HAP-1 (cell line): ENCODE results near the gene CXorf51A.
"Not testable (repeated sequence)": the region's sequence is repeated elsewhere in the genome, so short reads cannot be mapped to it uniquely, and the experiment has no call there.

Source experiments
- DNase-seq, 2 experiments: peaks; one replicate each; pipeline ENCODE4 v3.0.0-alpha.2; 2016 to 2020; ENCODE audit warnings: low spot score in 2 of 2
- H3K27me3 ChIP-seq: fragments of 250-450 bp; sonication (Bioruptor Pico); 2 replicates; pipeline ENCODE4 v1.5.1; 2020; ENCODE audit warnings: low read depth, mild to moderate bottlenecking, moderate library complexity
- H3K36me3 ChIP-seq: fragments of 250-450 bp; sonication (Bioruptor Pico); replicated peaks from 2 replicates; pipeline ENCODE4 v1.5.1; 2020; ENCODE audit warnings: mild to moderate bottlenecking
- H3K4me1 ChIP-seq: fragments of 250-450 bp; sonication (Bioruptor Pico); 2 replicates; pipeline ENCODE4 v1.5.1; 2020; ENCODE audit warnings: mild to moderate bottlenecking
- H3K4me3 ChIP-seq: fragments of 250-450 bp; sonication (Bioruptor Pico); 2 replicates; pipeline ENCODE4 v1.5.1; 2020; ENCODE audit warnings: mild to moderate bottlenecking, moderate library complexity
- H3K9me3 ChIP-seq: fragments of 250-450 bp; sonication (Bioruptor Pico); 2 replicates; pipeline ENCODE4 v1.5.1; 2020; ENCODE audit warnings: mild to moderate bottlenecking, moderate library complexity
- in situ Hi-C: fragments of 300-500 bp; cut with MboI; formaldehyde crosslinking; loops from 3 replicates; pipeline ENCODE4 v1.14.3; 2020; ENCODE audit warnings: low sequenced_read_pairs, inconsistent platforms, mixed read lengths

The CXorf51A gene

GRCh38 chrX:146814644-146815043 lies at the start of gene CXorf51A:
Gene CXorf51A, minus strand, starts transcription at chrX:146814744. Its CDS starts 21 bp downstream, at chrX:146814723.
- H3K4me1 ChIP-seq, H3K9me3 ChIP-seq, H3K36me3 ChIP-seq, H3K27me3 ChIP-seq, H3K4me3 ChIP-seq, in situ Hi-C loops, DNase-seq: not testable (repeated sequence)

DNA sequence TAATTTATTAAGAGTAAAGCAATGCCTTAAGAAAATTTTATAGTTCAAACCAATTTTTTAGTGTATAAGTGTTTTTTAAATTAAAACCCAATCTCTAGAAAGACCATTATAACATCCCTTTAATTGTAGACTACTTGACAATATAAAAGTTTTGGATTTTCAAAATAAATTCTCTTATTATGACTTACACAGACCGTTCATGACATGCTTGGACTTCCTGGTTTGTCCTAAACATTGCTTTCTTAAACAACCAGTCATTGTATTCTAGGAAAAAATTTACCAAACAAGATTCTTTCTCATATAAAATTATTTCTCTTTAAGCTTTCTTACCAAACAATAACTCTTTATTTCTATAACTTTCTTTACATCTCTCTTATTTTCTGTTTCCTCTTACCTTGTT lies 49.0 kb upstream of the CXorf51A start:
- H3K4me3 ChIP-seq, result no peak overlapping the region
- H3K27me3 ChIP-seq, result no peaks in the 10 kb centered on the region
- in situ Hi-C loops, result no loop called here
- no peaks in the 10 kb centered on the region for H3K4me1 ChIP-seq
- no peaks in the 10 kb centered on the region for H3K36me3 ChIP-seq
- H3K9me3 ChIP-seq, result 0 out of 2 replicates have a peak, but pooled peaks cover 2% of the 10 kb centered on the region
- no peak for DNase-seq

DNA sequence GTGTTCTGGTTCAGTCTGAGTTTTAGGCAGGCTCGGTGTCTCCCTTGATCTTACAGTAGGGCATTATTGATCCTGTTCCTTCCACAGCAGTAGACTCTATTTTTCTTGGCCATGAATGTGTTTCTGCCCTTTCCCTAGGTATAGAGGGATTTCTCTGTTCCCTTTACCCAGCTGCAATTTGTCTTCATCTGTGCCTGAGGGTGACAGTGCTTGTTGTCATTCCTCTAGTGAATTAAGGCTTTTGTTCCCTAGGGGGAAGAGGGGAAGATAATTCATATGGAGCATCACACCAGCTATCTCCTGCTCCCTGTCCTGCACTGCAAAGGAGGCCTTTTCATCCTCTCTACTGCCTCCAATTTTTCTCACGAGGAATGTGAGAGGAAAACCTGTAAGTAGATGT lies 39.7 kb upstream of the CXorf51A start:
- in situ Hi-C loops, result no loop called here
- no peak overlapping the region for H3K4me3 ChIP-seq
- no peaks in the 10 kb centered on the region for H3K27me3 ChIP-seq
- no peaks in the 10 kb centered on the region for H3K9me3 ChIP-seq
- no peaks in the 10 kb centered on the region for H3K4me1 ChIP-seq
- H3K36me3 ChIP-seq, result no peaks in the 10 kb centered on the region
- DNase-seq, result no peak

DNA sequence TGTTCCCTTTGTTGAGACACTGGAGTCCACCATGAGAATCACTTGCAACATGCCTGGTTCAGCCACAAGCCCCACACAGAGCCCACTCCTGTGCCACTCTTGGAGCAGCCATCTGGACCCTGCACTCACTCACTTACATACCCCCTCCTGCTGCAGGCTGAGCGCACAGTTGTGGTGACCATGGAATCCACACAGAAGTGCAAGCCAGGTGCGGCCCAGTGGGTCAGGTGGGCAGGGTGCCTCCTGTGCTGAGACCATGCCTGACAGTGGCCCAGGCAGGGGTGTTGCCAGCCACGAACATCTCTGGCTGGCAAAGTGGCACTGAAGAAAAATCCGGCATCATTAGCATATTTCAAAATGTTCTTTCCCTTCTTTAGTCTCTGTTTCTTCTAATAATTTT lies 17.4 kb upstream of the CXorf51A start:
- no peaks in the 10 kb centered on the region for H3K4me1 ChIP-seq
- H3K4me3 ChIP-seq, result no peak overlapping the region
- H3K9me3 ChIP-seq, result no peaks in the 10 kb centered on the region
- DNase-seq, result no peak
- in situ Hi-C loops, result no loop called here
- no peaks in the 10 kb centered on the region for H3K36me3 ChIP-seq
- no peaks in the 10 kb centered on the region for H3K27me3 ChIP-seq

DNA sequence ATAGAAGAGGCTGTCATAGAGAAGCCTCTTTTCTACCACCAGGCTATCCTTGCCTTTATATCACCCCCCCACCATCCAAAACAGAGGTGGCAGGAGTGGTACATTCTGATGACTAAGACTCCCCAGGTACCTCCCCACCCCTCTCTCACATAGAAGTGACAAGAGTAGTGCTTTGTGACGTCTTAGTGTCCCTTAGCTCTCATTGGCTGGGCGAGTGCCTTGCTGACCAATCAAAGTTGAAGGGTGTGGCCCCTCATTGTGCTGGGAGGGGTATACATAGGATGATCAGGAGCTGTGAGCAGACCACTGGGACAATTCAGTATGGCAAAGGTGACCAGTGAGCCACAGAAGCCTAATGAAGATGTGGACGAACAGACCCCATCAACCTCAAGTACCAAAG lies 5.1 kb downstream of the CXorf51A start, which contains the start of gene CXorf51B:
Gene CXorf51B (plus strand): TSS at position 301 of the 400 bp plus-strand sequence. CDS start 21 bp downstream, at position 322.
- H3K4me1 ChIP-seq, H3K27me3 ChIP-seq, H3K36me3 ChIP-seq, in situ Hi-C loops, H3K4me3 ChIP-seq, H3K9me3 ChIP-seq, DNase-seq: not testable (repeated sequence)
